RPMI8226 (cell line): ENCODE results near the gene SPCS2.

ENCODE experiments used
- DNase-seq: peaks from one replicate; pipeline ENCODE4 v3.0.0-alpha.2; 2015

Gene SPCS2

GRCh38 chr11:74948898-74949752, at the start of gene SPCS2, which contains the start of gene XRRA1:
TSS of gene SPCS2 (plus strand) at chr11:74949266. CDS start at chr11:74949286, 20 bp downstream.
TSS of gene XRRA1 (minus strand) at chr11:74949091. CDS start at chr11:74940878, 8,213 bp downstream.
- peak; percentile 99 for DNase-seq

DNA sequence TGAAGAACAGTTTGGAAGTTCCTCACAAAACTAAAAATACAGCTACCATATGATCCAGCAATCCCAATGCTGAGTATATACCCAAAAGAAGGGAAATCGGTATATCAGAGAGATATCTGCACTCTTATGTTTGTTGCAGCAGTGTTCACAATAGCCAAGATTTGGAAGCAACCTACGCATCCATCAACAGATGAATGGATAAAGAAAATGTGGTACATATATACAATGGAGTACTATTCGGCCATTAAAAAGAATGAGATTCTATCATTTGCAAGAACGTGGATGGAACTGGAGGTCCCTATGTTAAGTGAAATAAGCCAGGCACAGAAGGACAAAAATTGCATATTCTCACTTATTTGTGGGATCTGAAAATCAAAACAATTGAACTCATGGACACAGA, 46.7 kb upstream of the SPCS2 start:
- no peak for DNase-seq

DNA sequence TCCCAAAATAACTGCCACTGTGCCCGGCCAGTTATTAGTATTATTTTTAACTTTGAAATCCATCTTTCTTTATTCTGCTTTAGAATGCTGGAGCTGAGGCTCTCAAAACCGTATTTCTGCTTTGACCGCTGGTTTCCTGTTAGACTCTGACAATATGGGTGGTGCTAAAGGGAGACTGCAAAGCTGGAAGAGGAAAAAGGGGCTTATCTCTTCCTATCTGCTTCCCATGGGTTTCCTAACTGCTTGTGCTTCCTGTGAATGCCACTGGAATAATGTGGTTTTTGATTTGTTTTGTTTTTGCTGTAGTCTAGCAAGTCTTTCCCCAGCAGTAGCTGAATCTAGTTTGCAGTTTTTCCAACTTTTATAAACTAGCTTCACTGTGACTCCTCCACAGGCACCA, 43.7 kb upstream of the SPCS2 start:
- DNase-seq = no peak

GRCh38 chr11:74909385-74909784, 39.7 kb upstream of the SPCS2 start:
- no peak for DNase-seq

GRCh38 chr11:74909812-74910211, 39.3 kb upstream of the SPCS2 start:
- DNase-seq = no peak

- no peak for DNase-seq
Observed at GRCh38 chr11:74923125-74923524, 25.9 kb upstream of the SPCS2 start.

DNA sequence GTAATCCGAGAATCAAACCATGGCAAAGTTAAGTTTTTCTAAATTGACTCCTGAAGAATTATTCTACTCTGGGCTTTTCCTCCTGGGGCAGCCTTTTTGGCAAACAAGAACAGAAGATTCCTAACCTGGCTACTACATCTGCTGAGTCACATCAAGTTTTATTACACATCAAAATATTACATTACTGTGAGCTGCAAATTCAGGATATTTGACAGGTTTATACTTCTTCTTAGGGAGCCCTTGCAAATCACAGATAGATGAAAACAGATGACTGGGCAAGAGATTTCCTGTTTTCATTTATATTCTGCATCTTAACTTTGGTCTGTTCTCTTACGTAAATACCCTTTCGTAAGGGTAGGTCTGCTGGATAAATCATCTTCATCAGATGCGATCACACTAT, 23.8 kb upstream of the SPCS2 start:
- no peak for DNase-seq

- no peak for DNase-seq
Observed at GRCh38 chr11:74926304-74927030, 22.6 kb upstream of the SPCS2 start.

DNA sequence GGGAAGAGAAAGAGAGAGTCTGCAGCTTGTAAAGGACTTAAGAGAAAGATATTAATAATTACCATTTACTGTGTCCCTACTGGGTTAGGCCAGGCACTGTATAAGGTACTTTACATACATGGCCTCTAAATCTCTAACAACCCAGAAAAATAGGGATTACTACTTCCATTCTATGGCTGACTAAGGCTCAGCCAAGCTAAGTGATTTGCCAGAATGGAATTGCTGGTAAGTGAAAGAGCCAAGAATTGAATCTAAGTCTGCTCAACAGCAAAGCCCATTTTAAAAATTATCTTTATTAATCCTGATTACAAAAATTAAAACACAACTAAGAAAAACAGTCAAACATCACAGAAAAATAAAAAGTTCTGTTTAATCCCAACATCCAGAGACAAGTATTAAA, 21.6 kb upstream of the SPCS2 start:
- DNase-seq = no peak

DNA sequence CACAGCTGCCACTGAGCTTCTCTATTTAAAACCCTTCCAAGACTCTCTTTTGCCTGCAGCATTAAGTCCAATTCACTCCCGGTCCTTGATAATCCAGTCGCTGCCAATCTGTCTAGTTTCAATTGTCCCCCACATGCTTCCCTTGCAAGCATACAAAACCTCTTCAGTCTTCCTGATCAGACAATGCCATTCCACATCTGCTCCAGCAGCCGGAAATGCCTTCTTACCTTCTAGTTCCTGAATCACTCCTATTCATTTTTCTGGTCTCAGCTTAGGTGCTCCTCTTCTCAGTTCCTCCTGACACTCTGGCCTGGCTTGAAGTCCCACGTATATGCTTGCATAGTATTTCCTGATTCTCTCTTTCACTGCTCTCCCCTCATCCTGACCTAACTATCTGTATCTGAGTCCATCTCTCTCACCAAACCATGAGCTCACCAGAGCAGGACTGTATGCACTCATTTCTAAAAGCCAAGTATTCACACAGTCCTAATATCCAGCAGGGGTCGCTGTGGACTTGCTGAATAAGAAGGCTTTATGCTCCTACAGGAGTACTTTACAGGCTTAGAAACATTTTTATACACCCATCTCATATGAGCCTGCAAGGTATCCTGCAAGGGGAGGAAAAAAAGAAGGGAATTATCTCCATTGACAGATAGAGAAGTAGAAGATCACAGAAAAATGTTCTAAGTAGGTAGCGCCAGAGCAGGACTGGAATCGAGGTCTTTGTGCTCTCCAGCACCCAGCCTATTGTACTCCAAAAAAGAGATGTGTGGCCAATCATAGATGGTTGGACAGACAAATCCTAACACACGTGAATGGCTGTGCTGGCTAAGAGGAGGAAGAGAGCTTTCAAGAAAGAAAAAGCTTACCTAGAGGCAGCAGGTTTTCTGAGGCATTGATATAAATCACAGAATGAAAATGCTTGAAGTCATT, 19.4 kb upstream of the SPCS2 start:
- peak; percentile 88 for DNase-seq

- DNase-seq = no peak
Observed at GRCh38 chr11:74932169-74932568, 16.9 kb upstream of the SPCS2 start.

DNA sequence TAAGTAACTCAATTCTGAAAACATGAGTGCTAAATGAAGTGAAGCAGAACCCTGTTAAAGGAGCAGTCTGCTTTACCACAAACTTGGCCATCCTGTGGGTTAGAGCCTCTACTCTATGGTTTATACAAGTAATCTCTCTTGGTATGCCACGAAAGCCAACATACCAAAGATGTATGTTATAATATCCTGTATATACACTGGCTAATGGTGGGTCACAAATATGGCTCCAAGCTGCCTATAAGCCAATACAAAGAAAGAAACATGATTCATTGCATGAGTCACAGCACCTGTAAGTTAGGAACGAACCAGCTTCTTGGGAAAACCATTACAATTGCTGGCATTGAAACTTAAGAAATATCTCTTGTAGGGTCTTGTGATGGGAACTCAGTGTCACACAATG, 16.3 kb upstream of the SPCS2 start:
- no peak for DNase-seq

DNA sequence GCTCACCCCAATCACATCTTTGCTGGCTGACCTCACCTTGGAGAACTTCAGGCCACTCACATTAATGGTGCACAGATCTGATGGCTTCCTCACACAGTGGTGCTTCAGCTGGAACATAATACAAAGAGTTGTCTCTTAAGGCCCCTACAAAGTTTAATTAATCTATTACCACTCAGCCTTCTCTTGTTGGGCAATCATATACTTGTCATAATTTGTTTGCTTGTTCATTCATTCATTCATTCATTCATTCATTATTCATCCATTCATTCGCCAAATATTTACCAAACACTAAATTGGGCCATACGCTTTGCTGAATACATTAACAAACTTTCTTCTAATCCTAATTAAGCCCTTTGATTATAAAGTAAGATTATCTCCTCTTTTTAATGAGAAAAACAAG, 15.3 kb upstream of the SPCS2 start:
- DNase-seq = no peak

GRCh38 chr11:74935285-74935684, 13.8 kb upstream of the SPCS2 start:
- no peak for DNase-seq

GRCh38 chr11:74936087-74936486, 13.0 kb upstream of the SPCS2 start:
- no peak for DNase-seq

DNA sequence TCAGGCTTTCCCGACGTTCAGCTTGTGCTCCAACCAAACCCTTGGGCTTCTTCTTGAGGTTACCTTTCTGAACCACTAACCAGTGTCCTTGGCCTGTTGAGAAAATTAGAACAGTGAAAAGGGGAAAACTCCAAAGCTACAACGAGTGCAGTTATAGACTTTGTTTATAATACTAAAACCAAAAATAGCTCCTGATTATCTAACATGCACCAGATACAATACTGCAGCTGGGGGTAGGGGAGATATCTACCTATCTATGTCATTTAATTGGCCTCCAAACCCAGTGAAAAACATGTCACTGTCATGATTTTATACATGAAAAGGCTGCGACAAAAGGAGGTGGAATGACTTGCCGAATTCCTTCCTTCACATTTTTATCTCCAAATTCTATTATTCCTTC, 12.1 kb upstream of the SPCS2 start:
- no peak for DNase-seq

GRCh38 chr11:74937696-74938475, 11.2 kb upstream of the SPCS2 start:
- DNase-seq = no peak

DNA sequence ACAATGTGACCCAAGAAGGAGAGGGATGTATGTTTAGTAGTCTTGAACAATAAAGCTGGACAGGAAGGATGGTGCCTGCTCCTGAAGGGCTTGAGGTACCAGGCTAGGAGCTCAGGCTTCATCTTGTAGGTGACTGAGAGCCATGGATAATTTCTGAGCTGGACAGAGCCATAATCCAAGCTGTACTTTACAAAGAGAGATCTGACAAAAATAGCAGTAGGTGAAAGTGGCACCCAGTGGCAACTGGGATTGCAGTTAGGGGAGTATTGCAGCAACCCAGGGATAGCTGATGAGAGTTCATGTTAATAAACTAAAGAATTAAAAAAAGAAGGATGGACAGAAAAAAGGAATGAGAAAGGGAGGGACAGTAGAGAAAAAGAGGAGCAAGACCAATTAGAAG, 7.6 kb upstream of the SPCS2 start:
- no peak for DNase-seq

DNA sequence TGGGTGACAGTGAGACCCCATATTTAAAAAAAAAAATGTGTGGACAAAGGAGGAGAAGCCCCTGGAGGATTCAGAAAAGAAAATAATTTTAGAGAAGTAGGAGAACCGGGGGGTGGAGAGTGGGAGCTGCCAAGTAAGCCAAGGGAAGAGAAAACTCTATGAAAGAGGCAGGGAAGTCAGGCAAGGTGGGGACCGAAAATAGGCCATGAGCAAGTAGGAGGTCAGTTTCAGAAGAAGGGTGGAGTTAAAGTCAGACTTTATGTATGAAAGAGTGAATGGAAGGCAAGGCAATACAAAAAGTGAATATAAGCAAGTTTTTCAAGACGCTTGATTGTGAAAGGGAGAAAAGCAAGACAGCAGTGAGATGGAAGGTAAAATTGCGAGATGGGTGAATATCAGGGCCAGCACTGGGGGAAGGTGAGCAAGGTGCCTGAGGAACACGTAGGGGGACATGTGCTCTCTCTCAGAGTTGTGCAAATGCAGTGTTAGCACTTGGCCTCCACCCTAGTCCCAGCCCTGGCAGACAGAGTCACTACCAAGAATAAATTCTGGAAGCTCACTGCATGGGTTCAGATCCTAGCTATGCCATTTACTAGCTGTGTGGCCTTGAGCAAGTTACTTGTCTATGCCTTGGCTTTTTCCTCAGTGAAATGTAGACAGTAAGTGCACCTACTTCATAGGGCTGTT, 6.8 kb upstream of the SPCS2 start:
- no peak for DNase-seq

DNA sequence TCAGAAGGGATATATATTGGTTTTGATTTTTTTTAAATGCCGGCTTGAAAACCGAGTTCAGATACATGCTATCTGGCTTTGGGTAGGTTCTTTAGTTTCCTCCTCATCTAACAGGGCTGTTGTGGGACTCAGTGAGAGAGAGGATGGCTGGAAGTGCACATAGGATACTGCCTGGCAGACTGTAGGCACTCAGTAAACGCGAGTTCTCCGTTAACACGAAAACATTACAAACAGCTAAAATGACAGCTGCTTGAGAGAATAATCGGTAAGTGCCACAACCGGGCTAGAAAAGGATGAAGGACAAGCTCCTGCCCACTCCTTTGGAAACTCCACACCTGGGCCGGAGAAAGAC, 544 bp upstream of the SPCS2 start:
- DNase-seq = no peak

GRCh38 chr11:74949753-74950137, 679 bp downstream of the SPCS2 start:
- peak; percentile 12 for DNase-seq
